ENCODE measurements around the gene UBE2M. TPM values are rescaled to one million over a fixed set of nuclear protein-coding genes. Genes with fewer than 3 reads are reported as not detected.
A peak's percentile ranks its signal among the peaks of the same experiment; 100 is the strongest.

UBE2M gene
- total and polyA plus RNA-seq, 9 donors: 13.8 to 110 (median 62.6) TPM

GRCh38 chr19:58557221-58558065 is 968 bp downstream of the UBE2M start:
- H3K4me1 ChIP-seq (ENCODE audit: insufficient read depth): peaks cover 26% of the 10 kb centered on the region
- intact Hi-C loops (cut with DNase I): loop anchor here in 1 of 4 donors (1.0 kb wide), 1 partner anchor 38 kb away; the partner anchor contains the start of gene ZBTB45
- no peaks in the 10 kb centered on the region for H3K27me3 ChIP-seq
- 25 to 31% (median 27%) methylated on average over 12 of the region's 12 CpGs for WGBS, 3 donors
- TF ChIP-seq POLR2A (IDR thresholded peaks at IDR 0.05) (no peak), EP300 (IDR thresholded peaks at IDR 0.05) (no peak), CTCF (IDR thresholded peaks at IDR 0.05) (no peak)
- H3K27ac ChIP-seq: peak overlapping the region; percentile 88 to 99
- DNase-seq: peak in 4 of 5 donors; percentile 35 to 43 (median 39)
- H3K36me3 ChIP-seq: no peaks in the 10 kb centered on the region
- H3K4me3 ChIP-seq: peak overlapping the region; percentile 70
- no peaks in the 10 kb centered on the region for H3K9me3 ChIP-seq

DNA sequence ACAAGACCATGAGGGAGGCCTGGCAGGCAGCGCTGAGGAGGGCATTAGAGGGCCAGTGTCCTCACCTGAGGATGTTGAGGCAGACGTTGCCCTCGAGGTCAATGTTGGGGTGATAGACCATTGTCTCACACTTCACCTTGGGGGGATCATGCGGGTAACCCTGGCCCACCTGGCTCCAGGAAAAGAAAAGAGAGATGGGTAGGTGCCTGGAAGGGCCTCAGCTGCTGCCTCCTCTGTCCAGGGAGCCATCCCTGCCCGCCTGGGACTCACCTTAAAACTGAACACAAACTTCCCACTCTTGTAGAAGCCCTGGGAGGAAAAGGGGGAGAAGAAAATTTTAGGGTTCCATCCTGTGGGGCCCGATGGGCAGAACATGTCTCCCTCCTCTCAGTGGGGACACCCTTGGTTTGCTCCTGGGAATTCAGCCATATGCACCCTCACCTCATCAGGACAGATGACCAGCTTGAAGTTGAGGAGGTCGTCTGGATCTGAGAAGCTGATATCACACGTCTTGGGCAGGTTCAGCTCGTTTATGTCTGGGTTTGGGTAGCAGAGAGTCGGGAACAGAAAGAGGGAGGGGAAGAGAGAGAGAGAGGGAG is 1.7 kb downstream of the UBE2M start:
- Histone ChIP-seq H3K9me3 (no peaks in the 10 kb centered on the region), H3K4me1 (ENCODE audit: insufficient read depth) (peaks cover 22% of the 10 kb centered on the region), H3K27me3 (no peaks in the 10 kb centered on the region), H3K4me3 (peak overlapping the region; percentile 70), H3K36me3 (no peaks in the 10 kb centered on the region), H3K27ac (no peak overlapping the region)
- peak in 4 of 5 donors; percentile 30 to 45 (median 40) for DNase-seq
- WGBS, 3 donors: 43 to 56% (median 47%) methylated on average over 10 of the region's 10 CpGs
- intact Hi-C loops (cut with DNase I): no loop called here
- TF ChIP-seq EP300 (IDR thresholded peaks at IDR 0.05) (no peak), POLR2A (IDR thresholded peaks at IDR 0.05) (no peak), CTCF (IDR thresholded peaks at IDR 0.05) (no peak)

GRCh38 chr19:58555920-58556621 is 2.3 kb downstream of the UBE2M start:
- WGBS, 3 donors: 57 to 68% (median 61%) methylated on average over 16 of the region's 16 CpGs
- Histone ChIP-seq H3K4me3 (no peak overlapping the region), H3K27ac (peak overlapping the region; percentile 78 to 95), H3K9me3 (no peaks in the 10 kb centered on the region), H3K36me3 (no peaks in the 10 kb centered on the region), H3K4me1 (ENCODE audit: insufficient read depth) (peaks cover 19% of the 10 kb centered on the region), H3K27me3 (no peaks in the 10 kb centered on the region)
- TF ChIP-seq POLR2A (IDR thresholded peaks at IDR 0.05) (no peak), EP300 (IDR thresholded peaks at IDR 0.05) (no peak), CTCF (IDR thresholded peaks at IDR 0.05) (no peak)
- intact Hi-C loops (cut with DNase I): no loop called here
- DNase-seq: peak in 4 of 5 donors; percentile 53 to 61 (median 56)

GRCh38 chr19:58555369-58555885 is 3.0 kb downstream of the UBE2M start:
- WGBS, 3 donors: 22 to 31% (median 27%) methylated on average over 4 of the region's 4 CpGs
- Histone ChIP-seq H3K9me3 (no peaks in the 10 kb centered on the region), H3K27ac (peak overlapping the region; percentile 78 to 95), H3K4me3 (peak overlapping the region; percentile 84), H3K4me1 (ENCODE audit: insufficient read depth) (peaks cover 19% of the 10 kb centered on the region), H3K36me3 (no peaks in the 10 kb centered on the region), H3K27me3 (no peaks in the 10 kb centered on the region)
- intact Hi-C loops (cut with DNase I): no loop called here
- TF ChIP-seq CTCF (IDR thresholded peaks at IDR 0.05): no peak
- TF ChIP-seq POLR2A (IDR thresholded peaks at IDR 0.05): no peak
- TF ChIP-seq EP300 (IDR thresholded peaks at IDR 0.05): no peak
- DNase-seq: peak in 1 of 5 donors; percentile 50
